Osteocyte (in vitro differentiated cells): ENCODE measurements around the gene TAPT1. TPM values are rescaled to one million over a fixed set of nuclear protein-coding genes. Genes with fewer than 3 reads are reported as not detected.

Source experiments
- DNase-seq: peaks from one replicate; pipeline ENCODE4 v3.0.0; 2021; ENCODE audit warnings: mixed read lengths; ENCODE audit not compliant: unreplicated experiment; ENCODE audit errors: extremely low spot score
- H3K27ac Mint-ChIP-seq: one replicate; pipeline ENCODE4 v1.8.0; 2021; ENCODE audit warnings: mild to moderate bottlenecking, mixed read lengths; ENCODE audit not compliant: unreplicated experiment
- H3K27me3 Mint-ChIP-seq: one replicate; pipeline ENCODE4 v1.8.0; 2021; ENCODE audit warnings: mixed read lengths; ENCODE audit not compliant: unreplicated experiment
- H3K36me3 Mint-ChIP-seq: one replicate; pipeline ENCODE4 v1.8.0; 2021; ENCODE audit warnings: mixed read lengths; ENCODE audit not compliant: unreplicated experiment
- H3K4me1 Mint-ChIP-seq: one replicate; pipeline ENCODE4 v1.8.0; 2021; ENCODE audit warnings: mixed read lengths; ENCODE audit not compliant: unreplicated experiment
- H3K4me3 Mint-ChIP-seq: one replicate; pipeline ENCODE4 v1.8.0; 2021; ENCODE audit warnings: mild to moderate bottlenecking, moderate library complexity, mixed read lengths; ENCODE audit not compliant: unreplicated experiment
- H3K9me3 Mint-ChIP-seq: one replicate; pipeline ENCODE4 v1.8.0; 2021; ENCODE audit warnings: mixed read lengths; ENCODE audit not compliant: unreplicated experiment
- total RNA-seq: library from RNA; stranded (reverse); gene quantifications from 2 replicates; pipeline ENCODE4 v1.2.1, GENCODE V29; 2021
- TF ChIP-seq, protein P1 (sequence below): fragments of 200-600 bp; sonication (generic); IDR thresholded peaks from 2 replicates; pipeline ENCODE4 v1.5.0; 2021; ENCODE audit warnings: antibody characterized with exemption, mild to moderate bottlenecking, moderate library complexity

The TAPT1 gene
- total RNA-seq, 1 donor from 2014 or later = 31.7 TPM

DNA sequence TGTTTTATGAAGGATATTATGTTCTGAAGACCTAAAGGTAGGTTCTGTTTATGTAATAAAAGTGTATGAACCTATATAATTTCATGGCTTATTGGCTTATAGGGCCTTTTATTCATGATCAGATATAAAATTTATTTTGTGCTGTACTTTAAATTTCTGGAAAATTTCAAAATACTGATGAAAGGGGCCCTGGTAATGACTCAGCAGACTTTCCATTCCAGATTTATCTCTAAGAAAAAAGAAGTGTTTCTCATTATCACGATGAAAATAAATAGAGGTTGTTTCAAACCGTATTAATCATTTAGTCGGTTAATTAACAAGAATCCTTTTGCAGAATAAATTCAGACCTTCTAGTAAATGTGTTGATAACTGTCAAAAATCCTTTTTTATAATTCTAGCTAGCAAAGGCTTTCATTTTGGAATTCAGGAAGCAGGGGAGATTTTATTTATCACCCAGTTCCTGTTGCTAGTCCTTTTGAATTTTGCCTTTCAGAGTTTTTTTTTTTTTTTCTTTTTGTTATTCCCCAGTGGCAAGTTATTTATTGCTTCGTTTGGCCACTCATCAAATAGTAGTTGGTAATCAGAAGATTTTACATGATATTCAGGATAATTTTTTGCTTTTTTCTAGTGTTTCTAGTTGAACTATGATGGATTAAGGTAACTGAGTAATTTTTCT lies 5.4 kb upstream of the TAPT1 start:
- H3K27me3 Mint-ChIP-seq = no peaks in the 10 kb centered on the region
- H3K4me1 Mint-ChIP-seq = peaks cover 10% of the 10 kb centered on the region
- TF ChIP-seq, protein P1, sequence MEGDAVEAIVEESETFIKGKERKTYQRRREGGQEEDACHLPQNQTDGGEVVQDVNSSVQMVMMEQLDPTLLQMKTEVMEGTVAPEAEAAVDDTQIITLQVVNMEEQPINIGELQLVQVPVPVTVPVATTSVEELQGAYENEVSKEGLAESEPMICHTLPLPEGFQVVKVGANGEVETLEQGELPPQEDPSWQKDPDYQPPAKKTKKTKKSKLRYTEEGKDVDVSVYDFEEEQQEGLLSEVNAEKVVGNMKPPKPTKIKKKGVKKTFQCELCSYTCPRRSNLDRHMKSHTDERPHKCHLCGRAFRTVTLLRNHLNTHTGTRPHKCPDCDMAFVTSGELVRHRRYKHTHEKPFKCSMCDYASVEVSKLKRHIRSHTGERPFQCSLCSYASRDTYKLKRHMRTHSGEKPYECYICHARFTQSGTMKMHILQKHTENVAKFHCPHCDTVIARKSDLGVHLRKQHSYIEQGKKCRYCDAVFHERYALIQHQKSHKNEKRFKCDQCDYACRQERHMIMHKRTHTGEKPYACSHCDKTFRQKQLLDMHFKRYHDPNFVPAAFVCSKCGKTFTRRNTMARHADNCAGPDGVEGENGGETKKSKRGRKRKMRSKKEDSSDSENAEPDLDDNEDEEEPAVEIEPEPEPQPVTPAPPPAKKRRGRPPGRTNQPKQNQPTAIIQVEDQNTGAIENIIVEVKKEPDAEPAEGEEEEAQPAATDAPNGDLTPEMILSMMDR = no peak
- no peak overlapping the region for H3K27ac Mint-ChIP-seq
- no peaks in the 10 kb centered on the region for H3K36me3 Mint-ChIP-seq
- no peak overlapping the region for H3K4me3 Mint-ChIP-seq
- H3K9me3 Mint-ChIP-seq = no peaks in the 10 kb centered on the region
- DNase-seq = no peak

DNA sequence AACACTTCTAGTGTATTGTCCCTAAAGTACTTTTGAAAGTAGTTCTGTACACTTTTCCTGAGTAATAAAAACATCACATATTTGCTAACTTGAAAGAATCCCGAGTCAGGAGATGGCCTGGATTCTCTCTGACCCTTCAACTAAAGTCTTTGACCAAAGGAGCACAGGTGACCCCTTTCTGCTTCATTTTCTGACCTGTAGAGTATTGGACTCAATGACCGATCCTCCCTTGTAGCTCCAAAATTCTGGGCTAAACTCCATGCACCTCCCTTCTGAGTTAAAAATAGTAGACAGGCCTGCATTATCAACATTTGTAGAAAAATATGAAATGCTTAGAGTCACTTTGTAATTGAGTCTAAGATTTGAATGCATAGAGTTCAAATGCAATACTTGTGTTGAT lies 4.0 kb upstream of the TAPT1 start:
- TF ChIP-seq, protein P1 = no peak
- H3K4me3 Mint-ChIP-seq = no peak overlapping the region
- peaks cover 10% of the 10 kb centered on the region for H3K4me1 Mint-ChIP-seq
- H3K27ac Mint-ChIP-seq = no peak overlapping the region
- H3K9me3 Mint-ChIP-seq = no peaks in the 10 kb centered on the region
- H3K36me3 Mint-ChIP-seq = no peaks in the 10 kb centered on the region
- H3K27me3 Mint-ChIP-seq = no peaks in the 10 kb centered on the region
- no peak for DNase-seq

DNA sequence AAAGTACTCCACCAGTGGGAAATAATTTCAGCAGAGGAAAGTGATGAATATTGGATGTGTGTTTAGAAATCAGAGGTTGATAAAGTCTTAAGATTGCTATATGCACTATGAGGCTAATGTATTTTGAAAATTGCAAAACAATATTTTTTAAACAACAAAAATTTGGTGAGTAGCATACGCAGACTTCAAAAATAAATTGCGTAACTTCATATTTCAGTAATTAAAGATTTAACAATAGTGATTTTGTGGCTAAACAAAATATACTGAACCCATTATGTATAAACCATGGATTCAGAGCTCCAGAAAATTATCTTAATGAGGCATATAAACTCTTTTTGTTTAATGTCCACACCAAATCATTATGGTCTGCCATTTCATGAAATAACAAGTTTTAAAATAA lies 3.3 kb upstream of the TAPT1 start:
- TF ChIP-seq, protein P1 = no peak
- Mint-ChIP-seq H3K27me3 (no peaks in the 10 kb centered on the region), H3K36me3 (no peaks in the 10 kb centered on the region)

DNA sequence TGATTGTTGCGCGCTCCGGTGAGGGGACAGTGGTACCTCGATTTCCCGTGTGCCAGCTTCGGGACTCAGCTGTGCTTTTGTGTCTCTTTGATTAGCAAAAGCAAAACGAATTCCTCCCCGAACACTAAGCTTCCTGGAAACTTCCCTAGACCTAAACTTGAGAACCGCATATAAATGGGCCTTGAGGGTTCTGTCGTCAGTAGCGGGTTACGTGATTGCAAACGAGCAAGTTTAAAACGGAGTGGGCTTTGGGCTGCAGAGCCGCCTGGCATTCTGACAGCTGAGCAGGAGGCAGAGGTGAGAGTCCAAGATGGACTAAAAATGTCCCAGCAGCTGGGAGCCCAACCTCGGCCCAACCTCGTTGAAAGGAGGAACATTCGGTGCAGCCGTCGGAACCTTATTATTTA lies 1.2 kb upstream of the TAPT1 start:
- H3K4me3 Mint-ChIP-seq = peak overlapping the region; percentile 91
- H3K36me3 Mint-ChIP-seq = no peaks in the 10 kb centered on the region
- DNase-seq = no peak
- no peaks in the 10 kb centered on the region for H3K27me3 Mint-ChIP-seq
- H3K27ac Mint-ChIP-seq = peak overlapping the region; percentile 98
- no peaks in the 10 kb centered on the region for H3K9me3 Mint-ChIP-seq
- TF ChIP-seq, protein P1 = no peak
- peaks cover 32% of the 10 kb centered on the region for H3K4me1 Mint-ChIP-seq

More for the DNA sequence above, 3.3 kb upstream of the TAPT1 start:
- DNase-seq = no peak
- Mint-ChIP-seq H3K4me1 (peaks cover 17% of the 10 kb centered on the region), H3K4me3 (no peak overlapping the region), H3K9me3 (no peaks in the 10 kb centered on the region), H3K27ac (no peak overlapping the region)

DNA sequence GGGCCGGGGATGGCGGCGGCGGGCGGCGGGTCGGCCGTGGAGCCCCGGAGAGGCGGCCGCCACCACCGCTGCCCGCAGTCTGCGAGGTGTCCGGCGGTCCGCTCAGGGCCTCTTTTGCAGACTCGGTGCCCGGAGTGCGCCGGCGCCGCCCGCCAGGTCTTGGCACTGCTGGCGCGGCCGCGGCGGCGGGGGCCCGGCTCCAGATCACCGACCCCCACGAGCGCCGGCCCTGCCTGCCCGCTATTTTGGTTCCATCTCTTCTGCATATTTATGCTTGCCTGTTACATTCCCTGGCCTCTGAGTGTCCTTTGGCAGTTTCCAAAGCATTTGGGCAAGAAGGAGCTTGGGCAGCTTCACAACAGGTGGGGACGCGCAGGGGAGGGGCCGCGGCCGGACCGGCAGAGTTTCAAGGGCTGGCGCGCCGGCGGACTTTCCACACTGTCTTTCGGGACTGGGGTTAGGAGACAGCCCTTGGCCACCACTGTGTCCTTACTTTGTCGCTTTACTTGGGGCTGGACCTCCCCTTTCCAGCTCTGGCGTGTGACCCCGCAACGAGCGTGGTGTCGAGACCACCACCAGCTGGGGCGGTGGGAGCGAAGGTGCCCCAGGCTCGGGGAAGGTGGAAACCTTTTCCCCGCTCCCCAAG lies 668 bp upstream of the TAPT1 start:
- no peak for DNase-seq
- H3K27ac Mint-ChIP-seq = peak overlapping the region; percentile 98
- H3K4me1 Mint-ChIP-seq = peaks cover 32% of the 10 kb centered on the region
- no peaks in the 10 kb centered on the region for H3K27me3 Mint-ChIP-seq
- no peaks in the 10 kb centered on the region for H3K9me3 Mint-ChIP-seq
- TF ChIP-seq, protein P1 = no peak
- no peaks in the 10 kb centered on the region for H3K36me3 Mint-ChIP-seq
- peak overlapping the region; percentile 91 for H3K4me3 Mint-ChIP-seq
